AG08396 (cell line): Measurements from ENCODE around the gene SAMD8.

Source experiments
- DNase-seq: peaks from one replicate; pipeline ENCODE4 v3.0.0; 2012; ENCODE audit warnings: low spot score, mixed read lengths

SAMD8 gene

GRCh38 chr10:75223507-75223906, 112.1 kb downstream of the SAMD8 start:
- DNase-seq: no peak

- DNase-seq: no peak
Observed at GRCh38 chr10:75226095-75226494, 114.6 kb downstream of the SAMD8 start.

- no peak for DNase-seq
Observed at GRCh38 chr10:75226656-75227055, 115.2 kb downstream of the SAMD8 start.

- DNase-seq: no peak
Observed at GRCh38 chr10:75228278-75228677, 116.8 kb downstream of the SAMD8 start.

- DNase-seq: no peak
Observed at GRCh38 chr10:75228834-75229233, 117.4 kb downstream of the SAMD8 start.

- DNase-seq: no peak
Observed at GRCh38 chr10:75229971-75230370, 118.5 kb downstream of the SAMD8 start.

- DNase-seq: peak; percentile 80
Observed at GRCh38 chr10:75230600-75231038, 119.2 kb downstream of the SAMD8 start.
